Activated naive CD4-positive, alpha-beta T cell (primary cell): ENCODE results near the gene VWA3B.
"Not testable (repeated sequence)": the region's sequence is repeated elsewhere in the genome, so short reads cannot be mapped to it uniquely, and the experiment has no call there.

Experiments used
- DNase-seq, 4 experiments: peaks; one replicate each; lab custom pipeline; 2025; lab: John Stamatoyannopoulos, UW

Gene VWA3B

GRCh38 chr2:98245491-98245890, 158.5 kb downstream of the VWA3B start:
- DNase-seq: no peak

- DNase-seq: no peak
Observed at GRCh38 chr2:98247383-98247782, 160.4 kb downstream of the VWA3B start.

GRCh38 chr2:98252038-98252773, 165.2 kb downstream of the VWA3B start:
- no peak for DNase-seq

DNA sequence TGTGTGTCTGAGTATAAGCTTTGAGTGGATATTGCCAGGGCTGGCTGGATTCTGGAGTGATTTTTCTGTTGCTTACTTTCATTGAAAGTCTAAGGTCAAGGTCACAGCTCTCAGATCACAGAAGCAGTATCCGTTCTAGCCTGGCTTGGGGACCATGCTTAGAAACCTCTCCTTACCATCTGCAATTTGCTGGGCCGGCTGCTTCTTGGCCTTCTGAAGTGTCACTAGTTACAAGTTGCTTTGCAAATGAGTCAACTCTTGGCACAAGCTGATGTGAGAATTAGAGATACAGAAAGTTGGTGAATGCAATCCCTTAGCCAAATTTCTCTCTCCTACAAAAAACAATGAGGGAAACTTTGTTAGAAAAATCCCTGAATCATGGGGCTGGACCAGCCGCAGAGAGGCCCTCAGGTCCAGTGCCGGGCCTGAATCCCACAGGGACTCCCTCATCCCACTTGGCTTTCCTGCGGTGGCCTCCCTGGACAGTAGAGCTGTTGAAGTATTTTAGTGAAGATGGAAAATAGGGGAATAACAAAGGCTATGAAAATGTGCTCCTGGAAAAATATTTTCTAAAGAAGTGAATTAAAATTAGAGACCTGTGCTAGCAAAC, 166.6 kb downstream of the VWA3B start:
- no peak for DNase-seq

- DNase-seq: no peak
Observed at GRCh38 chr2:98254504-98255059, 167.6 kb downstream of the VWA3B start.

GRCh38 chr2:98258906-98259305, 171.9 kb downstream of the VWA3B start:
- DNase-seq: no peak

DNA sequence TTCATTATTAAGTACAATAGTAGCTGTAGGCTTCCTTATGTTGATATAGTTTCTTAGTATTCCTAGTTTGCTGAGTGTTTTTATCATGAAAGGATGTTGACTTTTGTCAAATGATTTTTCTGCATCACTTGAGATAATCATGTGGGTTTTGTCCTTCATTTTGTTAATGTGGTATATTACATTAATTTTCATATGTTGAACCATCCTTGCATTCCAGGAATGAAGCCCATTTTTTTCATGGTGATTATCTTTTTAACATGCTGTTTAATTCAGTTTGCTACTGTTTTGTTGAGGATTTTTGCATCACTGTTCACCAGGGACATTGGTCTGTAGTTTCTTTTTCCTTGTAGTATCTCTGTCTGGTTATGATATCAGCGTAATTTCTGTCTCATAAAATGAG, 176.4 kb downstream of the VWA3B start:
- DNase-seq: no peak

DNA sequence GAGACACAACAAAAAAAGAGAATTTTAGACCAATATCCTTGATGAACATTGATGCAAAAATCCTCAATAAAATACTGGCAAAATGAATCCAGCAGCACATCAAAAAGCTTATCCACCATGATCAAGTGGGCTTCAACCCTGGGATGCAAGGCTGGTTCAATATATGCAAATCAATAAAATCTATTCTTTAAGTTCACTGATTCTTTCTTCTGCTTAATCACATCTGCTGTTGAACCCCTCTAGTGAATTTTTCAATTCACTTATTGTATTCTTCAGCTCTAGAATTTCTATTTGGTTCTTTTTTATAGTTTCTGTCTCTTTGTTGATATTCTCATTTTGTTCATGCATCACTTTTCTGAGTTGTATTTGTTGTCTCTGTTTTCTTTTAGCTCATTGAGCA, 181.3 kb downstream of the VWA3B start:
- DNase-seq: not testable (repeated sequence)

DNA sequence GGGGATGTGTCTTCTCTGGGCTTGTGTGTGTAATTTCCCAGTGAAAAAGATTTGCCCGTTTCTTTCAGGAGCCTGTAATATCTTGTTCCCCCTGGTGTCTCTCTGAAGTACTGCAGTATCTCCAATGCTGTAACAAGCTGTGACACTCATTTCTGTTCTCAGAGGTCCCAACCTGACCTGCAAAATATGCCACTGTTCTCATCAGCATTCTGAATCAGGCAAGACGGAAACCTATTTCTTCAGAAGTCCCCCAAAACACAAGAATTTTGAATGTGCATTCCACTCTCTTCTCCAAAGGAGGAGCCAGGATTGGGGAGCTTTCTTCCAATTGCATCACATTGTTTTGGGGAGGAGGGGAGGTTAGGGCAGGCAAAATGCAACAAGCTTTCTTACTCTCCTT, 182.3 kb downstream of the VWA3B start:
- no peak for DNase-seq

DNA sequence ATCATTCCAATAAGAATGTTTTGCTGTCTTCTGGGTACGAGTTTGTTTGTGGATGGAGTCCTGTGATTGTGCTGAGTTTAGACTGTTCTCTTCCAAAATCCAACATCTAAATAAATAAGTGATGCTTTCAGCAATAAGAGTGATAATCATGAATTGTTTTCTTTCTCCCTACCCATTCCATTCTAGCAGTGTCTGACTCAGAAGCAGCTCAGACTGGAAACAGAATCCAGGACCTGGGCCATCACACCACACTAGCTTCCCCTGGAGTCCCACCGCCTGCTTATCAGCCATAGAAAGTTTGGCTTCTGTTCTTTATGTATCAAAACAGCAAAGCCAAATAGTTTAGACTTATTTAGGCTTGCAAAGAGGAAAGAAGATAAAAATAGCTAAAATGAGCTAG, 182.9 kb downstream of the VWA3B start:
- DNase-seq: no peak

DNA sequence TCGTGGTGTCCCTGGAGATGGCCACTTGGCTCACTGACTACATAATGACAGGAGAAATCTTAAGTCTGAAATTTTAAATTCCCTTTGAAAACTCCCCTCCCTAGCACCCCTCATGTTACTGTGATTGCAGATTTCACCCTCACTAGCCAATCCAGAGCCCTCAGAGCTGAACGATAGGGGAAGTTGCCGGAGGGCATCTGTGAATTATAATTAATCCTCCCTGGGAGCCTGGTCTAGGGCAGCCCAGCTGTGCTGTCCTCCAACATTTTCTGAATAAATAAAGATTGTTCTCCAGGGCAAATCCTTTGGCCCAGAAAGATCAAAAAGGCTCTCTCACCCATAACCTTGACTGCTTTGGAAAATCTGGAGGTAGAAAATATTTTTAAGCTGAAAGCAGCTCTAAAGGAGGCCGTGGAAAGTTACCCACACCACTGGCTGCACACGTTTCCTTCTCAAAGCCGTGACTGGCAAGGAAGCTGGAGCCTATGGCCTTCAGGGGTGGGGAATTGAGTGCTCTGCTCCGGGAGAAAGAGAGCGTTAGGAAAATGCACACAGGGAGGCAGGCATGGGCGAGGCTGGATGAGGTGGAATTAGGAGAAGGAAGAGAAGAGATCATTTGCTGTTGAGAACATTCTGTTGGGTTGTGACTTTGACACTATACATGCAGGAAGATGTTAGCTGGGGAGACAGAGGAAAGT, 190.3 kb downstream of the VWA3B start:
- no peak for DNase-seq

DNA sequence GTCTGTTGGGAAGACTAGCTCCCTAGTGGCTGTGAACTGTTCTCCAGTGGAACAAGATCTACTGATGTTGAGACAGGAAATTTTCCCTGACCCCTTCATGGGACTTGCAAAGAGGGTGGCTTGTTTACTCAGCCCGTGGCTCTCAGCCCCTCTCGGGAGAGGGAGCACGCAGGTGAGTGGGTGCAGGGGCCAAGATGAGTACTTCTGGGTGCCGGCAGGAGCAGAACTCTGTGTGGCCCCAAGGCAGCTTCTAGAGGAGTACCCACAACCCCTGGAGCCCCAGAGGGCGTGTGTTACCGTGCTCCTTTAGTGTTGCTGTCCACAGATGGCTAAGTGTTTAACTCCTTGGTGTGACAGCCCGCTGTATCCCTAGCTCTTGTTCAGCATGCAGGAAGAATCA, 191.1 kb downstream of the VWA3B start:
- DNase-seq: no peak

DNA sequence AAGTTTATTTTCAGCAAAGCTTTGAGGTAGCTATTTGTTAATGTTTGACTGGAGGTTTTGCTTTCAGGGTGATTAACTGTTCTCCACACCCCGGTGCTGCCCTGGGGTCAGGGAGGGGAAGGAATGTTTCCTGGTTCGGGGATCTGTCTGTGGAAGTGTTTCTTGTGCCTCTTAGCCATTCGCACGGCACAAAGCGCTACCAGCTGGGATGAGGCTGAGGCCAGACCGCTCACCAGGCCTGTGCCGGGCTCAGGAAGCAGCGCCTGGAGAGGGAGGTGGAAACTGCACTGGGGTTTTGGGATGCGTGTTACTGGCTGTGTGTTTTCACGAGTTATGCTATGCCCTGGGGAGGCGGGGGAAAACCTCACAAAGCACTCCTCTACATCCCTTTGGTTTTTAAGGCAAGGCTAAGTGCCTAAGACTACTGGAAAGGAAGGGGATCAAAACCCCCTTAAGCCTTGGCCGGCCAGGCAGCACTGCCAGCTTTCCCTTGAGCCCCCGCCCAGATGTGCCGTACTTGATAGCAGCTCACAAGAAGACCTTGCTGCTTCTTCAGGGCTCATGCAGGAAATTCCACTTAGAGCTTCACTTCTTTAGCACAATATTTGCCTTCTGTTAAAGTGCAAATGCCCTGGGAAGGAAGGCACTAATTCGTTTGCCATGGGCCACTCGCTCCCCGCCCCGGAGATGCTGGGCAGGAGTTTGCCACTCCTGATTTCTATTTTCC, 193.6 kb downstream of the VWA3B start:
- DNase-seq: no peak

DNA sequence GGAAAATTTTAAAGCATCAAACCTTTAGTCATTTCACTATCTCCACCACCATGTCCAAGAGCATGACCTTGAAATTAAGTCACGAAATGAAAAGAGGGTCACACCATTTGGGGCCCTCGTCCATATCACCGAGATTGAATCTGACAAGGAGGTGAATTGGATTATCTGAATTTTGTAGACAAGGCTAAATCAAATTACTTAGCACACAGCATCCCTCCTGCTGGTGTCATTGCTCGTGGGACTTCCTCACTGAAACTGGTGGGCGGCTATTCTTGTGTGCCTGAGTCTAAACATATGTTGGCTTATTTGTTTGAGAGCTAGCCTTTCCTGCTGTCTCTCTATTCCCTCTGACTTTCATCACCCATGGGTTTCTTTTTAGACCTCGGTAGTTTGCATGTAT, 194.6 kb downstream of the VWA3B start:
- DNase-seq: no peak

GRCh38 chr2:98282109-98282508, 195.1 kb downstream of the VWA3B start:
- DNase-seq: no peak

GRCh38 chr2:98293030-98293429, 206.1 kb downstream of the VWA3B start:
- DNase-seq: no peak

DNA sequence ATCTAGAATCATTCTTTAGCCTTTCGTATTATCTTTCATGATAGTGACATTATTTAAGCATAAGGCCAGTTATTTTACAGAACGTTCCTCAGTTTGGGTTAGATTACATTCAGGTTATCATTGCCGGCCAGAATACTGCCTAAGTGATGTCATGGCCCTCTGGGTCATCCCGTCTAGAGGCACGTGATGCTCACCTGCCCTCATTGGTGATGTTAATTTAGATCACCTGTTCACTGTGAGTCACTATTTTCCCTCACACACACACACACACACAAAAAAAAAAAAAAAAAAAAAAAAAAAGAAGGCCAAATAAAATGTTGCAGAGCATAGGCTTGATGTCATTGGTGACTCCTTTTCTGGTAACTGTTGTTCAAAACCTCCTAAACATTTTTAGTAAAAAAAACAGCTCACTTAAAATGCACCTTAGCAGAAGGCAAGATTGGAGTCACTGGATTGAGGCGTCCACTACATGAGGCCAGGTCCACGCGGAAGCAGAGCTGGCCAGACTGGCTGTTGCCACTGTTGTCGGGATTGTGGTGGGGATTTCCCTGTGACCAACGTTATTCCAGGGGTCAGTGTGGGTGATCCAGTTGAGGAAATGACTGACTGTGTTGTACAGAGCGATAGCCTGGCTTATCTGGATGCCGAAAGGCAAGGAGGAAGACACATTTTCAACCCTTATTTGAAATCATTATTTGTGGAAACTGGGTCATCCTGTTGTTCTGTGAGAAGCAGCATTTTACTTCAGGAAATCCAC, 207.1 kb downstream of the VWA3B start:
- DNase-seq: no peak

DNA sequence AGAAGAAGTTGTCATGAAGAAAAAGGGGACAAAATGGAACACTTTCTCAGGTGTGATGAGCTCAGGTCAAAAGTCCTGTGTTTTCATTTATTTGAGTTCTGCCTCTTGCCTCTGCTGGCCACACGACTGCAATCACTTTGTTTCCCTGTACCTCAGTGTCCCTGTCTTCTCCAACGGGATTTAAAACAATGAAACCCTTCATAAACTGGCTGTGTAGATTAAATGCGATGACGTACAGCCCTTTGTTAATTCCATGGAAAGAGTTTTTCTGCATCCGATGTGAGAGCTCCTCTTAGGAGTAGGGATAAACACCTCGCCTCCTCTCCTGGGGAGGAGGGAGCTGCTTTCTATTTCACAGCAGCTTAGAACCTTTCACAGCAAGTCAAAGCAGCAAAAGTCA, 207.7 kb downstream of the VWA3B start:
- no peak for DNase-seq

DNA sequence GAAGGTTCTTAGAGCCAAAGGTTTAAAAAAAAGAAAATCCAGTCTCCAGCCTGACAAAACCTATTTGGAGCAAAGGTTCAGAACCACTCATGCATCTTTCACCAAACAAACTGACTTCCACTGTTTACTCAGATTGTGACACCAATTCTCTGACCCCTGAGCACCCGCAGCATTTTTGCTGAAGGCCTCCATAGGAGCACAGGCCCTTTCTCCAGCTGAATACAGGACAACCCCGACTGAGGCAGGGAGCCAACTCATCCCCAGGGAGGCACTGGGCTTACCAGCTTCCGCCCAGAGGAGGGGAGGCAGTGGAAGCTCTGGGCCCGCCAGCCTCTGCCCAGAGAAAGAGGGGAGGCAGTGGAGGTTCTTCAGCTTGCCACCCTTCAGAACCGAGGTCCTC, 208.3 kb downstream of the VWA3B start:
- no peak for DNase-seq

- no peak for DNase-seq
Observed at GRCh38 chr2:98295721-98296414, 208.9 kb downstream of the VWA3B start.

- no peak for DNase-seq
Observed at GRCh38 chr2:98296440-98296839, 209.5 kb downstream of the VWA3B start.
